Measurements from ENCODE around the gene CNTNAP5.

The CNTNAP5 gene

GRCh38 chr2:124625561-124625960 lies 600.5 kb downstream of the CNTNAP5 start:
- DNase-seq (ENCODE audit: low read depth), result no peak

DNA sequence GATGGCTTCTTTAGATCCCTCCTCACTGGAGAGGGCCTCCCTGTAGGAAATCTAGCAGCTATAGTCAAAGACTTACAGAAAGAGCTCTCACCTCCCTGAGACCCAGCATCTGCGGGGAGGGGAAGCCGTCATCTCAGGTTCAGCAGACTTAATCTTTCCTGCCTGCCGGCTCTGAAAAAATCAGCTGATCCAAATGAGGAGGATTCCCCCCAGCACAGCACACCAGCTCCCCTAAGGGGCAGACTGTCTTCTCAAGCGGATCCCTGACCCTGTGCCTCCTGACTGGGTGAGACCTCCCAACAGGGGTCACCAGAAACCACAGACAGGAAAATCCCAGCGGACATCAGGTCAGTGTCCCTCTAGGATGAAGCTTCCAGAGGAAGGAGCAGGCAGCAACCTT lies 601.9 kb downstream of the CNTNAP5 start:
- no peak for DNase-seq (ENCODE audit: low read depth)

- DNase-seq (ENCODE audit: low read depth), result no peak
Measured at GRCh38 chr2:124633812-124634211, 608.7 kb downstream of the CNTNAP5 start.

DNA sequence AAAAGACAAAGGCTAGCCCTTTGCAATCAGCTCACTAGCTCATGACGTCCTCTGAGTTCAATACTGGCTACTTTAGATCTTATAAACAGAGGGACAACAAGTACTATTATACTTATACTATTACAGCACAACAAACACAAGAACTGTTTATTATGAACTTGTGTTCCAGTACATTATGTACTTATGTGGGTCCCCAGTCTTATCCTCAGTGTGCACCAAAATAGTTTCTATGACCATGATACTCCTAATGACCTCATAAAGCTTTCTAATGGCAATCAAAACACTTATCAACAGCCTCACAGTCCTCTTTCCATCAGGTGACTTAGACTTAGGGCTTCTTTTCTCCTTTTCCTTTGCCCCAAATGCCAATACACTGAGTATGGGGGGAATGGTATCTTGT lies 614.4 kb downstream of the CNTNAP5 start:
- no peak for DNase-seq (ENCODE audit: low read depth)

- DNase-seq (ENCODE audit: low read depth), result no peak
Measured at GRCh38 chr2:124640221-124640750, 615.2 kb downstream of the CNTNAP5 start.

GRCh38 chr2:124646166-124646815 lies 621.2 kb downstream of the CNTNAP5 start:
- DNase-seq (ENCODE audit: low read depth), result no peak

- no peak for DNase-seq (ENCODE audit: low read depth)
Measured at GRCh38 chr2:124647245-124647644, 622.2 kb downstream of the CNTNAP5 start.

GRCh38 chr2:124647663-124648062 lies 622.6 kb downstream of the CNTNAP5 start:
- no peak for DNase-seq (ENCODE audit: low read depth)

DNA sequence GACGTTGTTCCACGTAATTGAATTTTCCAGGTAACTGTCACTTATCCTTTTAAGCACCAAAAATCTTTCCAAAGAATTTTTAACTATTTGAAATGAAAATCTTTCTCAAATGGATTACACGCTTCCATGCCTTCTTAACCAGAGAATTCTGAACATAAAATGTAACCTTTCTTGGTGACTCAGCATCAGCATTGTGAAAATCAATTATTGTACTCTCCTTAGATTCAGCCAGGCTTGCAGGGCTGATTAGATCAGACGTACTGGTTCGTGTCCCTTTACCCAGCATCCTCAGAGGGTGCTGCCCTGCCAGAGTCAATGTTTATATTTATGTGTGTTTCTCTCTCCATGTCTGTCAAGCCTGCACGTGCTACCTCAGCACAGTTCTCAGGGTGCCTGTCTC lies 623.9 kb downstream of the CNTNAP5 start:
- no peak for DNase-seq (ENCODE audit: low read depth)

DNA sequence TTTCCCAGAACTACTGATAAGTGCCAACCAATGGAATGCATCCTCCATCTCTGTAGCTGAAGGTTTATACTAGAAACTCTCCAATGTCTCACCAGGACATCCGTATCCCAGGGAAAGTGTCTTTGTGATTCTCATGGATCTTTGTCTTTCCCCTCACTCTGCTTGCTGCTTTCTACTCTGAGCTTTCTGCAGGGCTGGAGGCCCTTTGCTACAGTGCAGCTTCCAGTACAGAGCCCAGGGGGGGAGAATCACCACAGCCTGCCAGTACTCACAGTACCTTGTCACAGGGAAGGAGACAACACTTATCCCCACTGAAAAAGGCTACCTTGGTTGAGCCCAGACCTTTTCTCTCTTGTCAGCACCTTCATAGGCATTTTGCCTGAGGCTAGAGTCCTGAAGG lies 627.0 kb downstream of the CNTNAP5 start:
- DNase-seq (ENCODE audit: low read depth), result no peak

GRCh38 chr2:124658373-124658772 lies 633.3 kb downstream of the CNTNAP5 start:
- no peak for DNase-seq (ENCODE audit: low read depth)

DNA sequence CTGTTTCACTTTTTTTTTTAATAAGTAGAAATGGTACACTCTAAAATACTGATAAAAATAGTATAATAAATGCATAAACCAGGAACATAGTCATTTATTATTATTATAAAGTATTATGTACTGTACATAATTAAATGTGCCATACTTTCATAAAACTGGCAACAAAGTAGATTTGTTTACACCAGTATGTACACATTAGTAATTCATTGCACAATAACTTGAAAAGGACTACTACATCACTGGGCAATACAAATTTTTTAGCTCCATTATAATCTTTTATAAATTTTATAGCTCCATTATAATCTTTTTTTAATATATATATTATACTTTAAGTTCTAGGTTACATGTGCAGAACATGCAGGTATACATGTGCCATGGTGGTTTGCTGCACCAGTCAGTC lies 636.5 kb downstream of the CNTNAP5 start:
- DNase-seq (ENCODE audit: low read depth), result no peak

DNA sequence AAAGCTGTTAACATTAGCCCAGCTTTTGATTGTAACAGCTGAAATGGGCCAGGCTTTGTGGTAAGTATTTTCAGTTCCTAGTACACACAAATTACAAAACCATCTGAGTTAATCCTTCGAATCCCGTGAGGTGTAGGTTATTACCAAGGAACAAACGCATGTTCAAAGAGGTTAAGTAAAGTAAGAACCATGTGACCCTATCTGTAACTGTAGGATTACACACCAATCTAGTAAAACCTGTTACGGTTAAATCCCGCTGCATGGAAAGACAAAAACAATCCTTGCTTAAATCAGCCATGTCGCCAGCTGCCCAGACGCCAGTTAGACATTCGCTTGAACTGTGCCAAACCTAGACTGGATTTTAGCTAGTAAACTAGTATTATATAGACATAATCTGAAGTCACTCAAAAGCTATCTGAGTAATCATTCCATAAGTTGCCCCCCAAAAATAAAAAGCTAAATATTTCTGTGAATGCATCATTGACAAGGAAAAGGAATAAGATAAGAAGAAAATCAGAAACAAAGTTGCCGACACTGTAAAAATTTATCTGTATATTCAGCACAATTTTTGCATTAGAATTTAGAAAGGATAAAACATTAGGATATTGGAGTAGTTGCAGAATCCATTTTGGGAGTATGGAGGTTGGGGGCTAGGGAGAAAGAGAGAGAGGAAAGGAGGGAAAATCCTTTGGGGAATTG lies 638.0 kb downstream of the CNTNAP5 start:
- no peak for DNase-seq (ENCODE audit: low read depth)

- DNase-seq (ENCODE audit: low read depth), result no peak
Measured at GRCh38 chr2:124663645-124663997, 638.5 kb downstream of the CNTNAP5 start.

- no peak for DNase-seq (ENCODE audit: low read depth)
Measured at GRCh38 chr2:124664363-124664762, 639.3 kb downstream of the CNTNAP5 start.

- DNase-seq (ENCODE audit: low read depth), result no peak
Measured at GRCh38 chr2:124666976-124667375, 641.9 kb downstream of the CNTNAP5 start.

DNA sequence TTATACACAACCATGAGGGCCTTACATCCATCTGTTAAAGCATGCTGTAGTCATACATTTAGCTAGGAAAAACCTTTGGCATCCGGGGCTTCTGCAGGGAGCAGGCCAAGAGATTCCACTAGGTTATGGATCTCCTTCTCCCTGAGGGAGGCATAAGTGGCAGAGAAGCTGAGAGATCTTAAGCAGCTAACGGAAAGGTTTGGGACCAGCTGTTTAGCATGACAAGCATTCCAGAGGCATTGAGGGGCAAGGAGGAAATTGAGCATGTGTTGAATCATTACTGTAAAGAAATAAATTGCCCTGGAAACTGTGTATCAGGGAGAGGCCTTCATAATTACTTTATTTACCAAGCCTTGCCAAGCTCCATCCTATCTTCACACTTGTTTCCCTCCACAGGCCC lies 643.1 kb downstream of the CNTNAP5 start:
- DNase-seq (ENCODE audit: low read depth), result no peak

- DNase-seq (ENCODE audit: low read depth), result no peak
Measured at GRCh38 chr2:124670187-124670586, 645.1 kb downstream of the CNTNAP5 start.

GRCh38 chr2:124678043-124678442 lies 653.0 kb downstream of the CNTNAP5 start:
- DNase-seq (ENCODE audit: low read depth), result no peak

DNA sequence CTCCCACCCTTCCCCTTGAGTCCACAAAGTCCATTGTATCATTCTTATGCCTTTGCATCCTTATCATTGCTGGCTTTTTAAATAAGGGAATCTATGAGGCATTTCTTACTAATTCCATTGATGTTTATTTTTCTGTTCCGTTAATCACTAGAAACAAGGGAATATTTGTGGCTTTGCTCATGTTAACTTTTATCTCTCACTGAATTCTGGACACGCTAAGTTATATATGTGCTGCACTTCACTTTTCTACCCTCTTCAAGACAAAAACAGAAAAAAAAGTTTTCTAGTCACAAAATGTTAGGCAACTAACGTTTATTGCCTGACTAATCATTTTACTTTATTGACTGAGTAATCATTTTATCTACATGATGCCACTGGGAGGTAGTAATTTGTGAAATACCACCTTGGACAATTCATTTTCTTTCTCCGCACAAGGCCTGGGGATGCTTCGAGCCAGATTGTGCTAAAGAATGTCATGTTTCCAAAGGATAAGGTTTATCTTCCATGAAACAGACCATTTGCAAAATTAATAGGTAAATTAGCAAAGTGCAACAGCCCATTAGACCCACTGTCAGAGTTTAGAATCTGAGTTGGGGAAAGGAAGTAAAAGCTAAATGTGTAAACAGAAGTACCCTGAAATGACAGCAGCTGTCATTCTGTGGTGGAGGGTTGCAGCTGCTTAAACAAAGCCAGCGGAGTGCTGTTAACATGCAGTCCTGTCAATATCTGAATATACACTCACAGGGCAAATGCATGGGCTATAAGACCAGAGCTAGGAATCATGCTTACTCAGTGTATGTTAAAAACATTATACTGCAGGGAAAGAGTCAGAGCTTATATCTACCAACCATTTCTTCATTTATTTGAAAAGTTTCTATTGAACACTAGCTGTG lies 658.7 kb downstream of the CNTNAP5 start:
- no peak for DNase-seq (ENCODE audit: low read depth)

DNA sequence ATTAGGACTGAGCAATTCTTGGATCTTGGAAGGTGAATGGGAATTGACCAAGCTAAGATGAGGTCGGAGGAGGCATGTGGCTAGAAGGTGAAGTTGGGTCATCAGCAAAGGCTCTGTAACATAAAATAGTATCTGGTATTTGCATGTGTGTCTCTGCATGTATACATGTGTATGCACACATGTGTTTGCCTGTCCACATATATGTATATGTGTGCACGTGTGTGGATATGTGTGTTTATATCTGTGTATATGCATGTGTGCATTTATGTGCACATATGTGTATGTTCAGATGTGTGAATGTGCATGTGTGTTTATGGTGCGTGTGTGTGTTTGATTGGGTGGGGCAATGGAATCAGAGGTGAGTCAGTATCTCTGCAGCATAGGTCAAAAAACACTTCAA lies 664.3 kb downstream of the CNTNAP5 start:
- DNase-seq (ENCODE audit: low read depth), result no peak

DNA sequence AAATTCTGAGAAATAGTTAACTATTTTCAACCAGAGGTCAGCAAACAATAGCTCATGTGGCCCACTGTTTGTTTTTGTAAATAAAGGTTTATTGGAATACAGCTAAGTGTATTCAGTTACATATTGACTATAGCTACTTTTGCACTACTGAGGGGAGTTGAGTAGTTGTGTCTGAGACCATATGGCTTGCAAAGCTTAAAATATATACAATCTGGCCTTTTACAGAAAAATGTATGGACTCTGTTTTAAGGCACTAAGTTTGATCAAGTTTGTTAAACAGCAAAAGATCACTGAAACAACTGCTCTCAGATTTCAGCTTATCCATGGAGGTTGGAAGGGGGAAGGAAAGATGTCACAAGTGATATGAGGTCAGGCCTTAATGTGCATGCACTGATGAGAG lies 667.1 kb downstream of the CNTNAP5 start:
- DNase-seq (ENCODE audit: low read depth), result no peak

DNA sequence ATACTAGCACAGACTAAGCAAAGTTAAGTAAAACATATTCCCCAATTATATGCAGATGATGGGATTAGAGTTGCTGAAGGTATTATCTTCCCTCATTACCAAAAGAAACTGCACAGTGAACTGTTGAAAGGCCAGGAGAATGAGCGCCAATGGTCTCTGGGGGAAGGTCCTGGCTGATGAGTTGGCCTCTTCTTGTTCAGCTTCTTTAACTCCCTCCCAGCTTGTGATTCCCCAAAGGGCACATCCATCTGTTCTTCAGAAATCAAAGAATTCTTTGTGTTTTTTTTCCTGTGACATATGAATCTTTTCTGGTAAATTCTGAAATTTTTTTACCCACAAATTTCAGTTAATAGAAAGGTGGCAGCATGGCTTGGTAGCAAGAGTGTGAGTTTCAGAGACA lies 667.6 kb downstream of the CNTNAP5 start:
- DNase-seq (ENCODE audit: low read depth), result no peak
